Loucy (cell line): ENCODE results near the gene SDK2.

Source experiments
- EZH2phosphoT487 ChIP-seq: fragments of 200-600 bp; IDR thresholded peaks from 2 replicates; pipeline ENCODE4 v1.6.1; 2018; ENCODE audit warnings: antibody characterized with exemption, mild to moderate bottlenecking, moderate library complexity, borderline replicate concordance
- TF ChIP-seq, protein P1 (sequence below): fragments of 200-600 bp; sonication (generic); conservative IDR thresholded peaks from 2 replicates; pipeline ENCODE4 v1.5.1; 2014; ENCODE audit warnings: mild to moderate bottlenecking, antibody characterized with exemption, low read length

DNA sequence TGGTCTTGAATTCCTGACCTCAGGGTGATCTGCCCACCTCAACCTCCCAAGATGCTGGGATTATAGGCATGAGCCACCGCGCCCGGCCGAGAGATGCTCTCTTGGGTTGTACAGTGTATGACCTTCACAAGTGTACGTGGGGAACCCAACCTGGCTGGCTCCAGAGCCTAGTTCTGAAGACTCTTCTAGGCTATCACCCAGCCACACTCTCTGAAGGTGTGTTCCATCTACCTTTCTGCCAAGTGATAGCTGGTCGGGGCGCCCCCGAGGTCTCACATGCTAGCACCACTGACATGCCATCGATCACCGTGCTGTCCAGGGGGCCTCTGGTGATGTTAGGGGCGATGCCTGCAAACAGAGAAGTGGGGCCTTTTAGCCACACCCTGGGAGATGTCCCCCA, 210.7 kb downstream of the SDK2 start:
- TF ChIP-seq, protein P1, sequence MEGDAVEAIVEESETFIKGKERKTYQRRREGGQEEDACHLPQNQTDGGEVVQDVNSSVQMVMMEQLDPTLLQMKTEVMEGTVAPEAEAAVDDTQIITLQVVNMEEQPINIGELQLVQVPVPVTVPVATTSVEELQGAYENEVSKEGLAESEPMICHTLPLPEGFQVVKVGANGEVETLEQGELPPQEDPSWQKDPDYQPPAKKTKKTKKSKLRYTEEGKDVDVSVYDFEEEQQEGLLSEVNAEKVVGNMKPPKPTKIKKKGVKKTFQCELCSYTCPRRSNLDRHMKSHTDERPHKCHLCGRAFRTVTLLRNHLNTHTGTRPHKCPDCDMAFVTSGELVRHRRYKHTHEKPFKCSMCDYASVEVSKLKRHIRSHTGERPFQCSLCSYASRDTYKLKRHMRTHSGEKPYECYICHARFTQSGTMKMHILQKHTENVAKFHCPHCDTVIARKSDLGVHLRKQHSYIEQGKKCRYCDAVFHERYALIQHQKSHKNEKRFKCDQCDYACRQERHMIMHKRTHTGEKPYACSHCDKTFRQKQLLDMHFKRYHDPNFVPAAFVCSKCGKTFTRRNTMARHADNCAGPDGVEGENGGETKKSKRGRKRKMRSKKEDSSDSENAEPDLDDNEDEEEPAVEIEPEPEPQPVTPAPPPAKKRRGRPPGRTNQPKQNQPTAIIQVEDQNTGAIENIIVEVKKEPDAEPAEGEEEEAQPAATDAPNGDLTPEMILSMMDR = no peak
- no peak for TF ChIP-seq EZH2phosphoT487
